LNCaP clone FGC (cell line): ENCODE results near the gene C2orf81.
"Not testable (repeated sequence)": the region's sequence is repeated elsewhere in the genome, so short reads cannot be mapped to it uniquely, and the experiment has no call there.

Source experiments
- DNase-seq: peaks from one replicate; pipeline ENCODE4 v3.0.0-alpha.2; 2011; ENCODE audit warnings: low read depth
- H3K4me3 ChIP-seq: 2 replicates; pipeline ENCODE4 v1.5.1; 2011; ENCODE audit warnings: mild to moderate bottlenecking, low read depth, low read length, control low read depth
- TF ChIP-seq, protein P1 (sequence below): IDR thresholded peaks from 2 replicates; pipeline ENCODE4 v1.5.1; 2012; ENCODE audit warnings: mild to moderate bottlenecking; ENCODE audit not compliant: control insufficient read depth, insufficient read depth; ENCODE audit errors: extremely low read depth

Gene C2orf81

DNA sequence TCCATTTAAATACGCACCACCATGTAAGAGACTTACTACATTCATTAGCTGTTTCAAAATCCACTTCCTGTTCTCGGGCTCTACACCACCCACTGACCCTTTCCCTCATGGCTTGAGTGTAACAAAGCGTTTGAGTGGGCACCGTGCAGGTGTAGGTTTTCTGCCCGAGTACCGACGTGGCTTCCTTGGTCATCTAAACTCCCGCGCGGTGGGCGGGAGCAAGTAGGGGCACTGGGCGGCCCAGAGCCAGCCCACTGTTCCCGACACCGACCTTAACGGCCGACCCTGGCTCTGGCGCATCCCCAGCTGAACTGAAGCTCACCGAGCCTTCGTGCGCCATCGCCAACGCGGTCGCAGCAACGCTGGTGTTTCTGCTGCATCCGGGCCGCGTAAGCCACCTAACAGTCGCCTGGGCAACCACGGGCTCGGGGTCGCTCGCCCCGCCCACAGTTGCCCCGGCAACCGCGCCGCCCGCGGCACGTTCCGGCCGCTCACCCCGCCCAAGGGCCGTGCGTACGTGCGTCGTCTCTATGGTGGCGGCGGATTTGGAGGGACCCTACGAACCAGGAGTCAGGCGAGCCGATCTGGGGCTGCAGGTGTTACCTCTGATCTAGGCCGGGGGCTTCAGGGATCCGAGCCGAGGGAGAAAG lies at the start of gene C2orf81, which contains the start of gene WDR54:
Gene C2orf81, minus strand, starts transcription at position 399 of the 650 bp plus-strand sequence. Its CDS starts 59 bp downstream, at position 340.
Gene WDR54, plus strand, starts transcription at position 510 of the 650 bp plus-strand sequence. CDS start 424 bp downstream, outside the sequence.
- peak within 1 kb of the TSS; percentile 62 for H3K4me3 ChIP-seq
- no peak for DNase-seq
- TF ChIP-seq, protein P1, sequence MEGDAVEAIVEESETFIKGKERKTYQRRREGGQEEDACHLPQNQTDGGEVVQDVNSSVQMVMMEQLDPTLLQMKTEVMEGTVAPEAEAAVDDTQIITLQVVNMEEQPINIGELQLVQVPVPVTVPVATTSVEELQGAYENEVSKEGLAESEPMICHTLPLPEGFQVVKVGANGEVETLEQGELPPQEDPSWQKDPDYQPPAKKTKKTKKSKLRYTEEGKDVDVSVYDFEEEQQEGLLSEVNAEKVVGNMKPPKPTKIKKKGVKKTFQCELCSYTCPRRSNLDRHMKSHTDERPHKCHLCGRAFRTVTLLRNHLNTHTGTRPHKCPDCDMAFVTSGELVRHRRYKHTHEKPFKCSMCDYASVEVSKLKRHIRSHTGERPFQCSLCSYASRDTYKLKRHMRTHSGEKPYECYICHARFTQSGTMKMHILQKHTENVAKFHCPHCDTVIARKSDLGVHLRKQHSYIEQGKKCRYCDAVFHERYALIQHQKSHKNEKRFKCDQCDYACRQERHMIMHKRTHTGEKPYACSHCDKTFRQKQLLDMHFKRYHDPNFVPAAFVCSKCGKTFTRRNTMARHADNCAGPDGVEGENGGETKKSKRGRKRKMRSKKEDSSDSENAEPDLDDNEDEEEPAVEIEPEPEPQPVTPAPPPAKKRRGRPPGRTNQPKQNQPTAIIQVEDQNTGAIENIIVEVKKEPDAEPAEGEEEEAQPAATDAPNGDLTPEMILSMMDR: no peak

DNA sequence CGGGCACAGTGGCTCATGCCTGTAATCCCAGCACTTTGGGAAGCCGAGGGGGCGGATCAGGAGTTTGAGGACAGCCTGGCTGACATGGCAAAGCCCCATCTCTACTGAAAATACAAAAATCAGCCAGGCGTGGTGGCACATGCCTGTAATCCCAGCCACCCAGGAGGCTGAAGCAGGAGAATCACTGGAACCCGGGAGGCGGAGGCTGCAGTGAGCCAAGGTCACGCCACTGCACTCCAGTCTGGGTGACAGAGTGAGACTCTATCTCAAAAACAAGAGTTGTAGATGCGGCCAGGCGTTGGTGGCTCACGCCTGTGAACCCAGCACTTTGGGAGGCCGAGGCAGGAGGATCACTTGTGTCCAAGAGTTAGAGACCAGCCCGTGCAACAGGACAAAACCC lies 49.3 kb upstream of the C2orf81 start:
- H3K4me3 ChIP-seq, DNase-seq: not testable (repeated sequence)

DNA sequence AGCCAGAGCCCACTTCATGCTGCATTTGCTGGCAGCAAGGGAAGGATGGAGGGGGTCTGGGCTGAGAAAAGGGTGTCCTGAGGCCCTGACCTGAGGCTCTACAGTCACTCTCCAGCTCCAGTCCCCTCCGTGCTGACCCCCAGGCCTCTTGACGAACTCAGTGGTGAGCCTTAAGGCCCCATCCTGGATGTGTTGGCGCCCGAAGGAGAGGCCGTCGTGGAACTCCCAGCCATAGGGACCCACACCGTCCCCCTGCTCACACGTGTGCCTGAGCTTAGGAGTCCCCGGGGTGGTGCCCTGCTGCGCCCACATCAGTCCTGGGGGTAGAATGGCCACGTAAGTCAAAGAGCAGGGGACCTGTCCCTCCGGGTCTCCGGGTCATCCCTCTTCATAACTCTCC lies 43.0 kb upstream of the C2orf81 start:
- TF ChIP-seq, protein P1: no peak
- DNase-seq: no peak
- H3K4me3 ChIP-seq: peak overlapping the region; percentile 75

DNA sequence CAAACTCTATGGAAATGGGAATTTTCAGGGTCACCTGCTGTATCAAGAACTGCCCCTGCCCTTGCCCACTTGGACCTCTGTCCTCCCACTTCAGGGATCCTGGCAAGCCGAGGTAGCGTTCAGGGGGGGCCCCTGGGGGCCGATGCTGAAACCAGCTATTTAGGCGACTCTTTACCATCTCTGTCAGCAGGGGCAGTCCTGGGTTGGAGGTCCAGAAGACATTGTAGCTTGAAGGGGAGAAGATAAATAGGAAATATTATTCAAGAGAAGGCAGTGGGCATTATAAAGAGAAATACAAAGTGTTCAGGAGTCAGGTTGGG lies 41.3 kb upstream of the C2orf81 start:
- TF ChIP-seq, protein P1: no peak
- DNase-seq: no peak

DNA sequence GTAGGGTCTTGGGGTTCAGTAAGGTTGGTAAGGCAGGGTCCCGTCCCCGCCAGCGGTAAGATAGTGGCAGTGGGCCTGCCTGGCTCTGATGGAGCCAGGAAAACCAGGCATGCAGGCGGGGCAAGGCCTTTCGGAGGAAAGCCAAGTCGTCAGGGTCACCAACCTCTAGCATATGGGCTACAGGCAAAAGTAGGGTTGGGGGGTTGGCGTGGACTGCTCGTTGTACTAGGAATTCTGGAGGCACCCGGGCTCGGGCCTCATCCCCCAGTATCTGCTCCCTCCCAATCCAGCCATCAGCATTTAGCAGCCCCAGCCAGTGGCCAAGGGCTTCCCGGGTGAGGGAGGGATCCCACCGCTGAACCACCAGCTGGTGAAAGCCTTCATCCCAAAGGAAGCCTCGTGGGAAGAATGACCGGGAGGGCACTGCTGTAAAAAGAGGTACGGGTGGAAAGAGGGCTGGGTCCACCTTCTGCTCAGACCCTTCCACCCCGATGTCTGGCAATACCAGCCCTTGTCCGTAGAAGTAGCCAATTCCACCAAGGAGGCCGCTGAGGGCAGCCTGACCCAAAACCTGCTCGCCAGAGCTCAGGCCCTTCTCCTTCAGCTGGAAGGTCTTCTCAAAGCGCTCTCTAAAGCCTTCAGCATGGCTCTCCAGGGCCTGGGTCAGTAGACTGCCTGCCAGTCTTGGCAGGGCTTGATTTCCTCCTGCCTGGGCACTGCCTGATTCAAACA lies 40.8 kb upstream of the C2orf81 start:
- H3K4me3 ChIP-seq: no peak overlapping the region
- no peak for DNase-seq
- TF ChIP-seq, protein P1: no peak

More for the DNA sequence above, 41.3 kb upstream of the C2orf81 start:
- H3K4me3 ChIP-seq: no peak overlapping the region

DNA sequence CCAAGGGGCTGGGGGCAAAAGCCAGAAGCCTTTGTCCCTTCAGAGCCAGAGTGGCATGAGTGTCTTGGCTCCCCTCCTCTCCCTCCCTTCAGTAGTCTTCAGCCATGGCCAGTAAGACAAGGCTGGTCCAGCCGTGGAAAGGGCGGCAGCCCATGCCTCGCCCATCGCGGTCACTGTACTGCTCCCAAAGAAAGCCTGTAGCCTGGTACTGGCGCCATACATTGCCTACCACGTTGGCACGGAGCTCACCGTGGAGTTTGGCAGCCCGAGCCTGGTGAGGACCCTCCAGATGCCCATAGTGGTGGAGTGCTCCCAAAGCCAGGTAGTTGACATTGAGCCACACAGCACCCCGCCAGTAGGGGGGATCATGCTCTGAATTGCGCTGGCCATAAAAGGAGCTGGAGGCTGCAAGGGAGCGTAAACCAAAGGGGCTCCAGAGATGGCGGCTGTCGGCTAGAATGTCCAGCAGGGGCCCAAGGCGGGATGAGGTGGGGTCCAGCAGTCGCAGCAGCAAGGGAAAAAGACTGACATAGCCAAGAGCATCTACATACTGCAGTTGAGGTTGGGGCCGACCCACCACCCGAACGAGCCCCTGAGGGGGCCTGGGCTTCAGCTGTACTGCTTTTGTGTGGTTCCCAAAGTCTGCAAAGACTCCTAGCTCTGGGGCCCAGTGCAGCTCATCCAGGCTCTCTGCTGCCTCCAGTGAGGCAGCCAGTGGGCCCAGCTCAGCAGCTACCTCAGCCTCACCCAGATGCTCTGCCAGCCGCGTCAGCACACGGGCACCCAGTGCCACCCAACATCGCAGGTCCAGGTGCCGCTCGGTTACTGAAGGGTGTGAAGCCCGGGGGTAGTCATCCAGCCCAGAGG lies 40.0 kb upstream of the C2orf81 start:
- no peak for DNase-seq
- no peak overlapping the region for H3K4me3 ChIP-seq
- TF ChIP-seq, protein P1: no peak

DNA sequence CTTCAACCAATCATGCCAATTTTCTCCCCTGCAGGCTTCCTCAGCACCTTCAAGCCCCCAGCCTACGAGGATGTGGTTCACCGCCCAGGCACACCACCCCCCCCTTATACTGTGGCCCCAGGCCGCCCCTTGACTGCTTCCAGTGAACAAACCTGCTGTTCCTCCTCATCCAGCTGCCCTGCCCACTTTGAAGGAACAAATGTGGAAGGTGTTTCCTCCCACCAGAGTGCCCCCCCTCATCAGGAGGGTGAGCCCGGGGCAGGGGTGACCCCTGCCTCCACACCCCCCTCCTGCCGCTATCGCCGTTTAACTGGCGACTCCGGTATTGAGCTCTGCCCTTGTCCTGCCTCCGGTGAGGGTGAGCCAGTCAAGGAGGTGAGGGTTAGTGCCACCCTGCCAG lies 38.8 kb upstream of the C2orf81 start:
- H3K4me3 ChIP-seq, DNase-seq: not testable (repeated sequence)

DNA sequence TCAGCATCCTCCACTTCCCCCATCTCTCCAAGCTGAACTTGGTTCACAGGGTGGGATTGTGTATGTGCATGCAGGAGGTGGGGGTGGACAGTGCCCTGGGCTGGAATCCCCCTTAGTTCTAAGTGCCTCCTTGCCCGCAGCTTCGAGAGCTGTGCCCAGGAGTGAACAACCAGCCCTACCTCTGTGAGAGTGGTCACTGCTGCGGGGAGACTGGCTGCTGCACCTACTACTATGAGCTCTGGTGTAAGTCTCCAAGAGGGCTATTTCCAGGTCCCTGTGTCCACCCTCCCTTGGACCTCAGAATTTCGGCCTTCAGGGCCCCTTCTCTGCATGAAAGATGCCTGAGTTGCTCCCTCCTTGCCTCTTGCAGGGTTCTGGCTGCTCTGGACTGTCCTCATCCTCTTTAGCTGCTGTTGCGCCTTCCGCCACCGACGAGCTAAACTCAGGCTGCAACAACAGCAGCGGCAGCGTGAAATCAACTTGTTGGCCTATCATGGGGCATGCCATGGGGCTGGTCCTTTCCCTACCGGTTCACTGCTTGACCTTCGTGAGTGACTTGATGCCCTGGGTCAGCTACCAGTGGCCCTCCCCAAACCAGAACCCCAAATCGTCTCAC lies 38.2 kb upstream of the C2orf81 start:
- not testable (repeated sequence) for DNase-seq
- H3K4me3 ChIP-seq: peak overlapping the region; percentile 88
